ENCODE data around the gene SMAD7.

The SMAD7 gene

DNA sequence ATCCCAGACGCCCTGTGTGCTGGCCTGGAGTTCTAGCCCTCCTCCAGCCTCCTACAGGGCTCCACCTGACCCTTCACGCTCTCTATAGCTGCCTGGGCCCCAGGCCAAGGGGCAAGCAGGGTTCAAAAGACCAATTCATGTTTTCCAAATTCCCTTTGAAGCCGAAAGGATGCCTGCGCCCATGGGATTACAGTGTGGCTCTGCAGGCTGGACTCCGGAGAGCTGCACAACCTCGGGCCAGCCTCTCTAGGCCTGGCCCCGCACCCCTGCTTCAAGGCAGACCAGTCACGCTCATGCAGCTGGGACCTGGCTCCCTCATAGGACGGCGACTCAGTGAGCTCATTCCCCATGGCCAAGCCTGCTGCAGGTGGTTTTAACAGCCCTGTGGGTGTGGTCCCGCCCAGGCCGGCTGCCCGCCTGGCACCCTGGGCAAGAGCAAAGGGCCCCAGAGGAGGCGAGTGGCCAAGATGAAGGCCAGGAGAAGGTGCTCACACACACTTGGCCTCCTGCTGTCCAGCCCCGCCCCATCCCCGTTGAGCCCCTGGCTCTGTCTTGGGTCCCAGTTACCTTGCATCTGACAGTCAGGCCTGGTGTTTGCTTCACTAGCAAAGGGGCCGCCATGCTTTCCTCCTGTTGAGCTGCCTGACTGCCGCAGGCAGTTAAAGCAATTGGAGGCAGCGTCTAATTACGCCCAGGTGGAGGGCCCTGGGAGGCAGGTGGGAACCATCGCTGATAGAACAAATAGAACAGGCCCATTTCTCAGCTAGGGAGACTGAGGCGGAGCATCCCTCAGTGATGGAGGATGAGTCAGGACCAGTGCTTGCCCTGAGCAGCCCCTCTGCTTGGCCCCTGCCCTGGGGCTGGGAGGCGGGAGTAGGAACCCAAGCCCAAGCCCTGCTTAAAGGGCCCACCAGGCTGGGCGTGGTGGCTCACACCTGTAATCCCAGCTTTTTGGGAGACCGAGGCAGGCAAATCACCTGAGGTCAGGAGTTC, 56.9 kb downstream of the SMAD7 start:
- DNase-seq (ENCODE audit: low read depth) = no peak

DNA sequence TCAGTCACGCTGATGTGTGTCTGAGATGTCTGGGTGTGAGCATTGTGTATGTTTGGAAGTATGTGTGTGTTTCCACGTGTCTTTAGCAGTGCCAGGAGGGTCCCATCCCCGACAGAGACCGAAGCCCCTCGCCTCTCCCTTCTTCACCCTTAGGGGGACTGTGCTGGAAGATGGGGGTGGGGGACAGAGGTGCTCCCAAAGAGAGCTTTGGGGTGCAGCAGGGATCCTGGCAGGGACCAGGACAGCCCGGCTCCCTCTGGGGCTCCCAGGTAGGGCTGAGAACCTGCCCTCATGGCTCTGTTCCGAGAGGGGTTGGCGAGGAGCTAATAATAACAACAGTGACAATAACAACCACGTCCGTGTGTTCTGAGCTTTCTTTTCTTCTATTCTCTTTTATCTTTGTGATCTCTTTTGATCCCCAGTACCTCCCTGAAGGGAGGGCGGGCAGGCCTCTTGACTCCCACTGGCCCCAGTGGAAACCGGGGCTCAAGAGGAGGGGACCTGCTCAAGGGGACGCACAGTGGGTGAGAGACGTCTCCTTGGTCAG, 57.6 kb downstream of the SMAD7 start:
- DNase-seq (ENCODE audit: low read depth) = no peak

DNA sequence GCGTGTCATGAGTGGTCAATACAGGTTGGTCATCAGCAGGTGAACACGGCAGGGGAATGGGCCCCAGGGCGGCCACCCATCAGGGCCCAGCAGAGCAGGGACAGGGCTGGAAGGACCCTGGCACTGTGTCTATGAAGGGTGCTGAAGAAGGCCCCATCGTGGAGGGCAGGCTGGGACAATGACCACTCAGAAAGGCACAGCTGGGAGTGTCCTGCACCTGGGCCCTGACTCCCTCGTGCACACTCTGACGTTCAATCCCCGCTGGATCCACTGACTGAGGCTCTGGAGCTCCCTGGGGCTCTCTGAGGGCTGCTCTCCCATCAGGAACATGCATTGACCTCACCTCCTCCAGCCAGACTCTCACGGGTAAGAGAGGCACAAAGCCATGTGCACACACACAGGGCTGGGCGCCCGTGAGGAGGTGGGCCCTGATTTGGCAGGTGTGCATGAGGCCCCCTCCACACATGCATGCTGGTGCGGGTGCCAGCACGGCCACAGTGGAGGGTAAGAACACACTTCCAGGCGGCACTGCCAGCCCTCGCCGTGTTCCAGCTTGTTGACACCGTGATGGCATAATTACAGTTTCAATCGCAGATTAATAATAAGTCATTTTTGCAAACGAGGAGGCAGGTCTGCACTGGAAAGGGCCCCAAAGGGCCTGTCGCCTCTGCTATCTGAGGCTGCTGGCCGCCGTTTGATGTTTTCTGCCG, 58.5 kb downstream of the SMAD7 start:
- DNase-seq (ENCODE audit: low read depth) = no peak

DNA sequence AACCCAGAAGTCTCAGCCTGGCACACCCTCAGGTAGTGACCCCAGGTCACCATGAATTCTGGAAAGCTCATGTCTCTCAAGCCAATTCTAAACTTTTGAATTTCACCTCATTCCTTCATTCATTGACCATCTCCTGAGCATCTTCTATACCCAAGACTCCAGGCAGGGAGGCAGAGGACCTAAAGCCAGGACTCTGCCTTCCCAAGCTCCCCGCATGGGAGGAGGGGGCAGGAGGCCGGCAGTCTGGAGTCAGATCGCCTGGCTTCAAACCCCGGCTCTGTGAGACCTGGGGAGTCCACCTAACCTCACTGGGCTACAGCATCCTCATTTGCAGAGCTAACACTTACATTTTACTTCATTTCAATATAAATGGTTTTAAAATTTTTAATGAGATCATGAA, 59.0 kb downstream of the SMAD7 start:
- no peak for DNase-seq (ENCODE audit: low read depth)

DNA sequence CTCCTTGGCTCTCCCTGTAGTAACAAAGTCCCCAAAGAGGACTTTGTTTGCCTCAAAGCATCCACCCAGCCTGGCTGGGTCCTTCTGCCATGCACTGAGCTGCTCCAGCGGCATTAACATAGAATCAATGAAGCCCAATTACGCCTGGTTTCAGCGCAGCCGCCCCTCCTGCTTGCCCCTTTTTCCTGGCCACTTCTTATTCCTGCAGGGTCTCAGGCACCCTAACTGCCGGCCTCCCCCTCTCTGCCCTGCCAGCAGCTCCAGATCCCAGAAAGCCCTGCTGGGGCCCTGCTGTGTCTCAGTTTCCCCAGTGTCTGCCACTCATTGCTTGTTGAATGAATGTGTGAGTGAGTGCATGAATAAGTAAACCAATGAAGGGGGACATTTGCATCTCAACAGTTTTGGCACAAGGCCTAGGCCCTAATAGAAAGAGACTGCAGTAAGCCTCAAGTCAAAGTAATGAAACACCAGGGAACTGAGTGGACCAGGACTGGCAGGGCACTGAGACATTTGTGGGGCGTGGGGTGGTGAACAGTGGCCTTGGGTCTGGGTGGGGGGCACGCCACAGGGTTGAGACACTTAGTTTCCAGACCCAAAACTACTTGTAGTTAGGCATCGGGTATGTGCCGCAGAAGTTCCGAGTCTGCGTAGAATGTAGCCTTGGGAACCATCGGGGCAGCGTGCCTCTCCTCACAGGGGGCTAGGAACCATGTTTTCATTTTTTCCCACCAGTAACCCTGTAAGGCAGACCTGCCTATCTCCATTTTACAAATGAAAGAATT, 60.6 kb downstream of the SMAD7 start:
- no peak for DNase-seq (ENCODE audit: low read depth)

DNA sequence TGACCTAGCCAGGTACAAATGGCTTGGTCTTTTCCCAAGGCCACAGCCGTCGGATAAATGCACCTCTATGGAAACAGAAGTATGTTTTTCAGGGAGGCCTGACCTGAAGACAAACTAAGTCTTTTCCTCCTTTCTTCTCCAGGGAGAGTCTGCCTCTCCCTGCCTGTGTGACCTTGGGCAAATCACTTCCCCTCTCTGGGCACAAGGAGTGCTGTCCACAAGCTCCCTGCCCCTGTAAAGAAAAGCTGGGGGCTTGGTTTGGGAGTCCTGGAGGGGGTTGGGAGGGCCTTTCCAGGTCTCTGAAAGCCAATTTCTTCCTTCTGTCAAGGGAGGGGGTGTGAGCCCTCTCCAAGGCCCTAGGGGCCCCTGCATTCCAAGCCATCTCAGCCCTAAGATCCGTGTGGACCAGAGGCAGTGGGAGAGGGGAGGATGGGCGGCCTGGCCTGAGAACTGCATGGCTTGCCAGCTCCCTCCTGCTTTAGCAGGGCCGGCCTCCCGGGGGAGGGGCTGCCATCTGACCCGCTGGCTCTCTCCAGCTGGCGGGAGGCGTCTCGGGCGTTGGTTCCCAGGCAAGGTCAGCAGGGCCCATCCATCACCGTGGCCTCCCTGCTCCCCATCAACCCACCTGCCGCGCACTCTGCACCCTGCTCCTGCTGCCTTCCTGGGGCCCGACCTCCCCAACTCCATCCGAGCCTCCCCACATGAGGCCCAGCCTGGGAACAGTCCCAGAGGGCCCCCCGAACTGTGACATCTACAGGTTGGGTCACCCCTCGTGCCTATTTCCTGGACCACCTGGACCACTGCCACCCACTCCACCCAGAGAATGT, 61.4 kb downstream of the SMAD7 start:
- DNase-seq (ENCODE audit: low read depth) = no peak

DNA sequence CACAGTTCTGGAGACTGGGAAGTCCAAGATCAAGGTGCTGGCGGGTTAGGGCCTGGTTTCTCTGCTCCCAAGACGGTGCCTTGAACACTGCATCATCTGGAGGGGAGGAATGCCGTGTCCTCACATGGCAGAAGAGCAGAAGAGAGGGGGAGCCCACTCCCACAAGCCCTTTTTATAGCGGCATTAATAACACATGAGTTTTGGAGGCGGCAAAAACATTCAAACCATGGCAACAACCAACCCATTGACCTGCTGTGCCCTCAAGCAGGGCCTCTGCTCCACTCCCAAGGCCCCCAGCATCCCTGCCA, 62.0 kb downstream of the SMAD7 start:
- DNase-seq (ENCODE audit: low read depth) = no peak

DNA sequence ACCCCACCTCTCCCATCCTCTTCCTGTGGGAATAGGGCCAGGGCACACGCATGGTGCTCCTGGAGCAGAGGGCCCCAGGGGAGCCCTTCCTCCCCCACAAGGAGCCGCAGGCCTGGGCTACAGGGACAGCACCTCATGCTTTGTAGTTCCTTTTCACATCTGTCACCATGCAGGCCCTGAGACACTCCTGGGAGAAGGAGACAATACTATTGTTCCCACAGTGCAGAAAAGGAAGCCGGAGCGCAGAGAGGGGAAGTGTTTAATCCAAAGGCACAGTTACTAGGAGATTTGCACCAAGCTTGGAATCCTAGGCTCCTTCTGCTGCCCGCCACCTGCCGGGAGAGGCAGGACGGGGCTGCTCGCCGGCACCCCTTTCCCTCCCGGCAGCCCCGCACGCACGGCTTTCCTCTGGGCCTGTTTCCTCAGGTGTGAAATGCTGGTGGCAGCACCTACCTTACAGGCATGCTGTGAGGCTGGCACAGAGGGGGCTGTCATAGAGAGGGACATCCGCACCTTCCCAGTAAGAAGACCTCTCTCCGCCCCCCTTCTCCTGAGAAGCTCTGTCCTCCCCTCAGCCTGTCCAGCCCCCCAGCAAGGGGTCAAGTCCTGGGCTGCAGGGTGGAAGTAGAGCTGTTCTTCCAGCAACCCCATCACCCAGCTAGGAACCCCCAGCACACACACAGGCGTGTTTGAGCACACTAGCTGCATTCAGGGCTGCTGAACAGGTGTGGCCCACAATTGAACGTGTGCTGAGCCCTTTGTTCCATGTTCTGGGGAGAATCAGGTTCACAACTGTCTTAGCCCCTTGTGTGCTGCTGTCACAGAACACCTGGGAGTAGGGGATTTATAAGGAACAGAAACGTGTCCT, 62.6 kb downstream of the SMAD7 start:
- no peak for DNase-seq (ENCODE audit: low read depth)

DNA sequence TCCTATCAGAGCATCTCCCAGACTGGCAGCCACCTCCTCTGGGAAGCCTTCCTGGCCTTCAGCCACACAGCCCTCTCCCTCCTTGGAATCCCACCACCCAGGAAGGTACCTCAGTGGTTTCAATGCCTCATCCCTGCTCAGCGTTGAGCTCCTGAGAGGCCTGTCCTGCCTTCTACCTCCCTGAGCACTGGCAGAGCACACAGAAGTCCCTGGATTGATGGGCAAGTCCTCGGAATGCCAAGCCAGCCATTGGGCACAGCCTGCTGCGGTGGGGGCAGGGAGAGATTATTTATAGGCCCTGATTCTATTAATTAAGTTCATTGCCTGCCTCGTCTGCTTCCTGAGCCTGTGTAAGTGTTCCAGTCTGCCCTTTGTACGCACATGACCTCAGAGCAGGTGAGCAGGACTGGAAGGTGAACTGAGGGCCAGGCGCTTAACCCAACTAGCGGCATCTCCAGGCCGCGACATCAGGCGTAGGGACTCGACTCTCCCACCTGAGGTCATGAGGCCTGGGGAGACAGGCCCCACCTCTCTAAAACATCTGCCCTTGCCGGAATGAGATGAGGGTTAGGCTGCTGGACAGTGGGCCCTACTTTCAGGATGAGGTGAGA, 63.4 kb downstream of the SMAD7 start:
- DNase-seq (ENCODE audit: low read depth) = no peak

DNA sequence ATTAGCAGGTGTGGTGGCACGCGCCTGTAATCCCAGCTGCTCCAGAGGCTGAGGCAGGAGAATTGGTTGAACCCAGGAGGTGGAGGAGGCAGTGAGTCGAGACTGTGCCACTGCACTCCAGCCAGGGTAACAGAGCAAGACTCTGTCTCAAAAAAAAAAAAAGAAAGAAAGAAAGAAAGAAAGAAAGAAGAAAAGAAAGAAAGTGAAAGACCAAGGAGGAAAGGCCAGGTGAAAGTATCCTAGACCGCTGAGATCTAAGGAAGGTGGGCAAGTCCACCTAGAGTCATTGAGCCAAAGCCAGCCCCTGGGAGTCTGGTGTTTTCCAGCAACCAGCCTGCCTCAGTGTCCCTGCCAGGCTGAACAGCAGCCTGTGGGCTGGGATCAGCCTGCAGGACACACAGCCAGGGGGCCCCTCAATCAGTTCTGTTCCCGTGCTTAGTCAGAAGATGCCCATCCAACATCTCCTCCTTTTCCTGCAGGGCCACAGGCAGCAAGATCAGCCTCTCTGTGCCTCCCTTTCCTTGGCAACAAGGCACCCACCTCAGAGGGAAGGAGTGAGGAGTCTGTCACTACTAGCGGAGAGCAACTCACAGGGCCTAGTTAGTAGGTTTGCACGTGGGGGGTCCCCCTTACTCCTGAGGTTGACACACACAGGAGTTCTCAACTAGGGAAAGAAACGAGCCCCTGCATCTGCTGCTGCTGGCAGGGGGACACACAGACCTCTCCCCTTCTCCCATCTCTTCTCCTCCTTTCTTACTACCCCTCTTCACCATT, 64.1 kb downstream of the SMAD7 start:
- no peak for DNase-seq (ENCODE audit: low read depth)

DNA sequence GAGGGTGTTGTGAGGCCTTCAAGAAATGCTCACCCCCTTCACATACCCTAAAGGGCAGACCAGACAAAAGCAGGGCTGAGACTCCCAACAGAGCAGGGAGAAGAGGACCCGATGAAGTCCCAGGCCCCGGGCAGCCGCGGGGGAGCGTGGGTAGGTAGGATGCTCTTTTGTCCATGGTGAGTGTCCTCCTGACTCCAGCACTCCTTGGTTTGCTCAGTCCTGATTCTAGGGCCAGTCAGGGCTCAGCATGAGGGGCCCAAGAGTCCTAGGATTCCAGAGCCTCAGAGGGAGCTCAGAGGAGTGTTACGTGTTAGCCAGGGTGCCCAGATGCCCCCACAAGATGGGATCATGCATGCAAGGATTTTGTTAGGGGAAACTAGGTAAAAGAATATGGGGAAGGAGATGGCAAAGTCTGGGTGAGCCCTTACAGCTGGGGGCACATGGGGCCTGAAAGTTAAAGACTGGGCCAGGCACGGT, 64.8 kb downstream of the SMAD7 start:
- no peak for DNase-seq (ENCODE audit: low read depth)

DNA sequence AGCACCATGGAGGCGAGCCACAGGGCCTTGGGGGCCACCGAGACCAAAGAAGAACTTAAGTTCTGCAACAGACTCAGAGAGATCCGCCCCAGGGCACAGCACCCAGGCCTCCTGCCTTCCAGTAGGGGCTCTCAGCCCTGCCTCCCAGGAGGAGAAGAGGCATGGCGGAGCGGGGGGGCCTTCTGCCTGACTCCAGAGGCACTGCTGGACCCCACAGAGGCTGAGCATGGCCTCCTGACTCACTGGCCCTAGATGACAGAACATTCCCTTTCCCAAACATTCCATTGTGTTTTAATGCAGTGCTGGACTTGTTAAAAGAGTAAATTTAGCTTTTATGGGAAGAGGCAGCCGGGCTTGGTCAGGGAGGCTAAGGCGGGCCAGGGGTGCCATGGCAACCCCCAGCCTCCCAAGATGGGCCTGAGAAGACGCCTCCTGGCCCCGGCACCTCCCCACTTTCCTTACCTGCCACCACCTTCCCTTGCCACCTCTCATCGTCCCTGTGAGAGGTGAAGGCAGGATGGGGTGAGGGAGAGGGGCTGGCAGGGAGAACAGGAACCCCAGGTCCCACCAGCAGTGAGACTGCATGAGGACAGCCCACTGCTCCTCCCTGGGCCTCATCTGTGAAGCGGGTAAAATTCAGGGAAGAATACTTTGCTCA, 65.4 kb downstream of the SMAD7 start:
- DNase-seq (ENCODE audit: low read depth) = no peak

DNA sequence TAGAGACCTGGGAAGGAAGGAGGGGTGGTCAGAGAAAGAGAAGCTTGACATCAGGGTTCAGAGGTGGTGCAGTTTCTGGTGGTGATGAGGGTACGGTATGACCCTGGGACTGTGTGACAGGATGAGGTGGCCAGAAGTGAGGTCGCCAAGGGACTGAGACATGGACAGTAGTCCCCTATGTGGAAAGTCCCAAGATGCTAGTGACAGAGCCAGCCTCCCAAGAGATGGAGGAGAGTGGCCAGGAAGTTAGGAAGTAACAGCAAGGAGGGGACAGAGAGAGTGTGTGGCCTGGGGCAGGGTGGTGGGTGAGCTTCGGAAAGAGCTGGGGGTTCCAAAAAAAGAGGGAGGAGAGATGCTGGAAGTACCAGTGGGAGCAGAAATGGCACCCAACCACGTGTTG, 66.0 kb downstream of the SMAD7 start:
- DNase-seq (ENCODE audit: low read depth) = no peak

DNA sequence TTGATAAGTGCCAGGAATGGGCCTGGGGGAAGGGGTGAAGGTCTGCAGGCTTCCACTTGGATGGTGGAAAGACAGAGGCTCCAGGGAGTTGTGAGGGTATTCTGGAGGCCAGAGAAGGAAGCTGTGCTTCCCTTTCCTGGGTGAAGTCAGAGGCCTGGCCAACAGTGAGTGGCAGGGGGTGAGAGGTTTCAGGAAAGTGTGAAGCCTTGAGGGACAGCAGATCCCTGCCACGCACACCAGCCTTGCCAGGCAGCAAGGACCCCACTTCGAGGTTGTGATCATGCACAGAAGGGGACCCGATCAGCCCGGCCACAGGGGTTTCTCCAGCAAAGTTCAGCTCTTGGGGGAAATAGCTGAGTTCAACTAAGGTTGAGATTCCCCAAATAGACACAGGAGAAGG, 66.5 kb downstream of the SMAD7 start:
- DNase-seq (ENCODE audit: low read depth) = no peak

DNA sequence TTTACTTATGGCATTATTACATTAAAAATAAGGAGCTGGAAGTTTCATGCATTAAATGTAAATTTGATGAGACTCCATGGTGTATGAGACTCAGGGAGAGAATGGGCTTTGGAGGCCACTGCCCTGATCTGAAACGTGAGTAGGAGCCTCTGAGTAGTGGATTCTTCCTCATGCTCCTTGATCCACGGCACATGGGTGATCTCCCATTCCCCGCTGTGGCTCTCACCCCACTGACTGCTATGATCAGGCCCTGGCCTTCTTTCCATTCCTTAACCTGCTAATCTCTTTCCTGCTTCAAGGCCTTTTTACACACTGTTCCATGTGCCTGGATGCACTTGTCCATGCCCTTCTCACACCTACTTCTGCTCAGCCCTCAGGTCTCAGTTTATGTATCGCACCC, 68.4 kb downstream of the SMAD7 start:
- no peak for DNase-seq (ENCODE audit: low read depth)

DNA sequence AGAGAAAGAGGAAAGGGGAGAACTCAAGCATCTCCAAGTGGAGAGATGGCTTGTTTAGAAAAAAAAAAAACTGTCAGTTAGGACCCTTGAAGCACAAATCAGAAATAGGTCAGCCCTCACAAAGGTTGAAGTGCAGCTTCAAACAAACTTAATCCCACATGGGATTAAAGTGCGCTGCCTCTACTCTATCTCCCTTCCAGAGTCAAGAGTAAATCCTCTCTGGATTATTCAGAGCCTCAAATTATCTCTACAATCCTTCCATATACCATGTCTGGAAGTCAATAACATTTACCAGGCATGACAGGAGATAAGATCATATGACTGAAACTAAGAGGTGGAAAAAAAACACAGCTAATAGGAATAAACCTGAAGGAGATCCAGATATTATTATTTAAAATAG, 69.8 kb downstream of the SMAD7 start:
- DNase-seq (ENCODE audit: low read depth) = no peak

DNA sequence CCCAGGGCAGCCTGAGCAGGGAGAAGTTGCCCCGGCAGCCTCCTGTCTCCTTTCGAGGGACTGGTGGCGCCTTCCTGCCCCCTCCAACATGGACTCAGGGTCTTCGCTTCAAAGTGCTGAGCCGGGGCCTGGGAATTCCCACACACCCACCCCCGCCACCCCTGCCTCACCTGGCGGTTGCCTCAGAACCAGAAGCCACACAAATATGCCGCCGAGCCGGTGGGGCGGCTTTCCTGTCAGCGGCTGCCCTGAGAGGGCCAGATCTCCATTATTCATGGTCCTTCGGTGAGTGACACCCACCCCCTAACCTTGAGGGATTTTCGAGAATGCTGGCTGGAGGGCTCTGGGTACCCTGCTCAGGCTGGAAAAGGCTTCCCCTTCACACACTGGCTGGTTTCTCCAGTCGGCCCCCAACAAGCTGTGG, 71.7 kb downstream of the SMAD7 start:
- no peak for DNase-seq (ENCODE audit: low read depth)

DNA sequence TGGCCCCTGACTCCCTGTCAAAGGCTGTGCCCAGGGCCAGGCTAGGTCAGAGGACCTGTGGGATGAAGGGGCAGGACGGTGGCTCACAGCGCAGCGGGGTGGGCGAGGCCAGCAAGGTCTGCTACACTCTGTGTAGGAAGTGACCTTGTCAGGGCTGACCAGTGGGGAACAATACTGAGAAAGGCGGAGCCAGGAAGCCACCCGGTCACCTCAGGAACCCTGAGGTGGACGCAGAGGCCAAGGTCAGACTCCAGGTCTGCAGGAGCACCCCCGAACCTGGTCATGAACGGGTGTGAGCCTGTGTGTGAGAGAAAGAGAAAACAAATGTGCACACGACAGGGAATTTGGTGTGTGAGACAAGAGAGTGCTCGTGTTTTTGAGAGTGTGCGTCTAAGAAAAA, 72.3 kb downstream of the SMAD7 start:
- DNase-seq (ENCODE audit: low read depth) = no peak

DNA sequence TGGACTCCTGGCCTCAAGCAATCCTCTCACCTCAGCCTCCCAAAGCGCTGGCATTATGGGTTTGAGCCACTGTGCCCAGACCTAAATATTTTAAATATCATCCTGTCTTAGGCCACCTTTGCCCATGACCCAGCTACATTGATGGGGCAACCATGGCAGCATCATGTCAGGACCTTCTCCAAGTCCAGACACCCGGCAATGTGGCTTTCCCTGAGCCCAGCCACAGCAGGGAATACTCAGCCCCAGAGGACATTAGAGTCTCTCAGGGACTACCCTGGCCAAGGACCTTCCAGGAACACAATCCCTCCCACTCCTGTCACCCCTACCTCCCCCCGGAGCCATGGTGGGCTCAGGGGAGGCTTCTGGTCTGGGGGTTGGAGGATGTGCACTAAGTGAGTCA, 72.8 kb downstream of the SMAD7 start:
- no peak for DNase-seq (ENCODE audit: low read depth)
